Stimulated activated CD4-positive, alpha-beta T cell treated with anti-CD3 and anti-CD28 coated beads, Interleukin-1b, Interleukin-23, amount 100 ng/mL, for 24 hours (primary cell): ENCODE measurements around the gene MRTFB.
"Not testable (repeated sequence)": the region's sequence is repeated elsewhere in the genome, so short reads cannot be mapped to it uniquely, and the experiment has no call there.

ENCODE experiments used
- DNase-seq, 4 experiments: peaks; one replicate each; pipeline ENCODE4 v3.0.0-alpha.2; 2020; ENCODE audit warnings: low read depth in 4 of 4, low spot score in 1 of 4

Gene MRTFB

DNA sequence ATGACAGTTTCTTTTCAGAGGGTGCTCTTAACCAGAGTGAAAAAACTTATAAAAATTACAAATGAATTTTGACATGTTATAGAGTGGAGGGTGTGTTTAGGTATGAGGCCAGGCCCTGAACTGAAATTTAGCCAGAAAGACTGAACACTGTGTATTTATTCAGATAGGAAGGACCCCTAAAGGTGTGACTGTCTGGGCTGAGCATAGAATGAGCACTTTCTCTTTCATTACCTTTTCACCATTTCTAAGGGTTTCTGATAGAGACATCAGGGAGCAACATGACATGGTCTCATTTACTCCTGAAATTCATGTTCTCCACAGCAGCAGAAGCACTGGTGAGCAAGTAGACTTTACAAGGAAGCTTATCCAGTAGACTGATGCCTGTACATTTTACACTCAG, 32.9 kb downstream of the MRTFB start:
- no peak for DNase-seq

GRCh38 chr16:14105760-14106375, 34.7 kb downstream of the MRTFB start:
- DNase-seq = no peak

DNA sequence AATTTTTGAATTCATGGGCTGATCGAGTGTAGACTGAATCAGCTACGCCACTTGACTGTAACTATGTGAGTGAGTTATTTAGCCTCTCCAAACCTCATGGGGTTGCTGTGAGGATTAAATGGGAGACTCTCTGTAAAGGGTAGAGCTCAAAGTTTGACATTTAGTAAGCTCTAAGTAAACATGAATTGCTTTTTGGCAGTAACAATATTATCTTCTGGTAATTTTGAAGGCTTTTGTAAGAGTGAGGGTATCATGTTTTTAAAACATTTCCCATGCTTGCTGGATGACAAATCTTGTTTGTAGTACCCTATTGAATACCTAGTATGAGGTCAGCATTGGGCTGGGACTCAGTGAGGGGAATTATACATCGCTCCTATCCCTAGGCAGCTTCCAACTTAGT, 35.3 kb downstream of the MRTFB start:
- DNase-seq = no peak

- DNase-seq = no peak
Observed at GRCh38 chr16:14106961-14107360, 35.8 kb downstream of the MRTFB start.

GRCh38 chr16:14109077-14109775, 38.1 kb downstream of the MRTFB start:
- no peak for DNase-seq

DNA sequence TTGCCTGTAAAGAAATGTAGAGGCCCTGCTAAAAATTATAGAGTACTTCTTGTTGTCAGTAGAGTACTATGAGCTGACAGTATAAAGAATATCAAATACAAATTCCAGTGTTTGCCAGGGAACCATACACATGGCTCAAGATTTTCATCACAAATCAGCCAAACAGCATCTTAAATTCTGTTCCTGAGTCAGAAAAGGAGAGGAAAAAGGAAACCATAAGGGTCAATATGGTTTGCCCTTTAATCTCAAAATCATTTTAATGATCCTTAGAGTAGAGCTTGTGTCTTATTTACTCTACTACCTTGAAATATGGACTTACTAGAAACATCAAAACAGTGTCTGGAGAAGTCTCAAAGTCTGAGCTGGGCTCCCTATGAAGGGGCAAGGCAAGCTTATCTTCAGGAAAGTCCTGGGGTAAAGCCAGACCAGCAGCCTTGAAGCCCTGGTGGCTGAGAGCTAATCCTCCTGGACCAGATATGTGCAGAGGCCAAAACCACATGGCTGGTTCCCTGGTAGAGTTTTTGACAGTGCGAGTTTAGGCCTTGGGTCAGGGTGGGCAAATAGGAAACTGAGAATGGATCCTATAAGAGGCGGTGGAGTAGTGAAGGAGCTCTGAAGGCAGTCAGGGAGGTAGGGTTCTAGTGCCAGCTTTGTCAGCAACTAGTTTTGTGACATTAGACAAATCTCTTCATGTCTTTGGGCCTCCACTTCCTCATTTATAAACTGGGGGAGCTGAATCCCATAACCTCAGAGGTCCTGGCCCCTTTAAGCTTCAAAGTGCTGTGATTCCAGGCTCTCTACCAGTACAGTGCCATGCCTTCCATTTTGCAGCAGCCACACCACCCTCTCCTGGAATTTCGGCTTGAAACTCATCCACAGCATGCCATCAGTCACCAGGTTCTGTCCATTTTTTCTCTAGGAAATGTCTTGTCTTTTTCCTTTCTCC, 38.9 kb downstream of the MRTFB start:
- DNase-seq = no peak

DNA sequence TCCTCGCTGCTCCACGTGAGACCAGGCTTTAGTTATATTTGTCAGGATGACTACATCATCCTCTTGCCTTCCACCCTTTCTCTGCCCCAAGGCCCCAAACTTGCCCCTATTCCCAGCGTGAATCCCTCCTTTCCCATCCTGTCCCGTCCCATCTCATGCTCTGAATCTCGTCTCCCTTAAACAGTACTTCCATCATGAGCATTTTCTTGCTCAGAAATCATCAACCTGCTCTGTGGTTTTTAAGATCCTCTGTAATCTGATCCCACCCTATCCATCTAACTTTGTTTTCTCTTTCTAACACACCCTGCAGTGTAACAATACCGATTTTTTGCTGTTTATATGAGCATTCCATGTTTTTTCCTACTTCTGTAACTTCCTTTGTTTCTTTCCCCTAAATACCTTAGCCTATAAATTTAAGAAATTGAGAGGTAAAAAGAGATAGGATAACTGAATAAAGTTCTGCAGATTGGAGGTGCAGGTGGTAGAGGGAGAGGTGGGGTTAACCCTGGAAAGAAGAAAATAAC, 39.7 kb downstream of the MRTFB start:
- no peak for DNase-seq

GRCh38 chr16:14111713-14112538, 40.8 kb downstream of the MRTFB start:
- DNase-seq = no peak

- DNase-seq = no peak
Observed at GRCh38 chr16:14112539-14112856, 41.4 kb downstream of the MRTFB start.

DNA sequence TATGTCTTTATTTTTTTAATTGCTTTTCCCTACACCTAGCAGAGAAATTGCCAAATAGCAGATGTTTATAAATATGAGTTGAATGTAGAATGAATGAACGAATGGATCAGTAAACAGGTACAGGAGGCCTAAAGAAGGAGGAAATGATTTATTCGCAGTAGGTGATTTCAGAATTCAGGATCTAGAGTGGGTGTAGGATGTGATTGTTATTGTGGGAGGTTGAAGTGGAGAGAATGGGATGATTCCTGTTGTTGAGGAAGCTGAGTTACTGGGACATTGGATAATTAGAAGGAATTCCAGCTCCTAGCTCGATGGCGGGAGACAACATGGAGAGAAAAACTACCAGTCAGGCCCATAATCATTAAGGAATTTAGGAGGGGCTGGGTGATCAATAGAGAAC, 42.2 kb downstream of the MRTFB start:
- no peak for DNase-seq

- no peak for DNase-seq
Observed at GRCh38 chr16:14117051-14117450, 45.9 kb downstream of the MRTFB start.

DNA sequence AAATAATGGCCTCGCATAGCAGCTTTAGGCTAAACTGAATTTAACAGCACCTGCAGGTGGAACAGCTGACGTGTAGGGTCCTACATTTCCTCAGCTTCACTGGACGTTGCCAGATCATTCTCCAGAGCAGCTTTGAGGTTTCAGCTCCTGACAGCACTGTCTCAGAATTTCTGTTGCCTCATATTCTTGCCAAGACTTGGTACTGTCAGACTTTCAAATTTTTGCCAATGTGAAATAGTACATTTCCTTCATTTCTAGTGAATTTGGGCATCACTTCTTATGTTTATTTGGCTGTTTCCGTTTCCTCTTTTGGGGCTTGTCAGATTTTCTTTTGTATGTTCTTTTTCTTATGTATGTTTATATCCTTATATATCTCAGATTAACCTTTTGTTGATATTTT, 48.7 kb downstream of the MRTFB start:
- DNase-seq = no peak

GRCh38 chr16:14120335-14120734, 49.2 kb downstream of the MRTFB start:
- DNase-seq = no peak

GRCh38 chr16:14121142-14121541, 50.0 kb downstream of the MRTFB start:
- DNase-seq = no peak

DNA sequence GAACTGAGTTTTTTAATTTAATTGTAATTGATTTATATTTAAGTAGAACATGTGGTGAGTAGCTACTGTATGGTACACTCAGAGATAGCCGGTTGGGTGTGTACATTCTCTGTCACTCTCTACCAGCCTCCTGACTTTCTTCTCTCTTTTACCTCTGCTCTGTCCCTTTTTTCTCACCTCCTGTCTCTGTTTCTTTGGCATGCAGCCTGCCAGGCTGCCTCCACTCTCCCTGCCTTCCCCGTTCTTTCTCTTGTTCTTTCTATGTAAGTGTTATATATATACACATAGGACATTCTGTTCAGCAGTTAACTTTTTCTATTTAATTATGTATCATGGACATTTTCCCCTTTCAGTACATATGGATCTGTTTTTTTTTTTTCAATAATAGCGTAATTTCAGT, 50.8 kb downstream of the MRTFB start:
- DNase-seq = no peak

- DNase-seq = not testable (repeated sequence)
Observed at GRCh38 chr16:14122430-14122829, 51.3 kb downstream of the MRTFB start.

GRCh38 chr16:14125000-14125681, 54.0 kb downstream of the MRTFB start:
- no peak for DNase-seq

DNA sequence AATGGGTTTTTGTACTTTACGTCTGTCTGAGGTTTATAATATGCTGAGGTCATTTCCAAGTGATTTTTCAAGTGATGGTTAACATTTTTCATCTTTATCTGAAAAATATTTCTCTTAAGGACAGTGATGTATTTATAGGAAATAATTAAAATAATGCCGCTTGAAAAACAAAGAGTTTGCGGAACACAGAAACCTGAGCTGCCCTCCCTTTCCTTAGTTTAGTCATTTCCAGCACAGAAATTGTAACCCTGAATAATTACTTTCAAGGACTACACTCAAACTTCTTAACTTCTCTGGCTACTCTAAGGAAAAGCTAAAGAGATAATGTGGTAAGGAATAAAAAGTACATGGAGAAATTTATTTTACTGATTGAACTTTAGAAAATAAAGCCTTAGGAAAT, 54.6 kb downstream of the MRTFB start:
- no peak for DNase-seq

GRCh38 chr16:14128097-14128496, 57.0 kb downstream of the MRTFB start:
- no peak for DNase-seq

- DNase-seq = no peak
Observed at GRCh38 chr16:14129502-14129901, 58.4 kb downstream of the MRTFB start.
